ENCODE measurements around the gene PHETA2. TPM values are rescaled to one million over a fixed set of nuclear protein-coding genes. Genes with fewer than 3 reads are reported as not detected.

PHETA2 gene
- total RNA-seq, 1 donor from 2014 or later: 41.5 TPM

GRCh38 chr22:42060489-42060888, 13.6 kb upstream of the PHETA2 start:
- Histone ChIP-seq H3K4me1 (no peaks in the 10 kb centered on the region), H3K4me3 (no peak overlapping the region), H3K36me3 (peaks cover 39 to 60% of the 10 kb centered on the region in 2 donors), H3K9me3 (peaks cover 0 to 13% of the 10 kb centered on the region in 2 donors), H3K27me3 (no peaks in the 10 kb centered on the region), H3K27ac (no peak overlapping the region)
- no peak for TF ChIP-seq CTCF (IDR thresholded peaks at IDR 0.05)
- no peak for DNase-seq (ENCODE audit: low spot score in 2 of 2)
- intact Hi-C loops (cut with DNase I): no loop called here

DNA sequence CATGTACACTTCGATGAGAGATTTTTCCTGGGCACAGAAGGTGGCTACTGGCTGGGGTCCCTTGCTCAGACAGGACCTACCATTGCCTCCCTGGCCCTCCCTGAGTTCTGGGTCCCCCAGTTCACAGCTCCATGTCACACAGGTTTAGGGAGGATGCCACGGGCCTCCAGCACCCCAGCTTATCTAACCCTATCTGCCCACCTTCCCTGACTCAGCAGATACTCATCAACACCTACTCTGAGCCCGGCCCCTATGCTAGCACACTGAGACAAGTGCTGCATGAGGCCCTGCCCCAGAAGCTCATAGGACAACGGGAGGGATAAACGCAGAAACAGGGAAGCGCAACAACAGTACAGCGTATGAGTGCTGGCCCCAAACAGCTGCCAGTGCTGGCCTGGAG, 13.0 kb upstream of the PHETA2 start:
- intact Hi-C loops (cut with DNase I): no loop called here
- DNase-seq (ENCODE audit: low spot score in 2 of 2): no peak
- Histone ChIP-seq H3K4me3 (no peak overlapping the region), H3K4me1 (no peaks in the 10 kb centered on the region), H3K9me3 (peaks cover 0 to 13% of the 10 kb centered on the region in 2 donors), H3K27me3 (no peaks in the 10 kb centered on the region), H3K27ac (no peak overlapping the region), H3K36me3 (peaks cover 40 to 65% of the 10 kb centered on the region in 2 donors)
- TF ChIP-seq CTCF (IDR thresholded peaks at IDR 0.05): no peak

- Histone ChIP-seq H3K27me3 (no peaks in the 10 kb centered on the region), H3K4me3 (no peak overlapping the region), H3K36me3 (peaks cover 53 to 81% of the 10 kb centered on the region in 2 donors), H3K27ac (no peak overlapping the region), H3K9me3 (no peaks in the 10 kb centered on the region), H3K4me1 (no peaks in the 10 kb centered on the region)
- TF ChIP-seq CTCF (IDR thresholded peaks at IDR 0.05): no peak
- intact Hi-C loops (cut with DNase I): no loop called here
- no peak for DNase-seq (ENCODE audit: low spot score in 2 of 2)
These were observed 11.4 kb upstream of the PHETA2 start for GRCh38 chr22:42062506-42063170.

GRCh38 chr22:42064629-42065028, 9.4 kb upstream of the PHETA2 start:
- H3K4me1 ChIP-seq: peaks cover 0 to under 1% of the 10 kb centered on the region in 2 donors
- H3K36me3 ChIP-seq: peaks cover 48 to 70% of the 10 kb centered on the region in 2 donors
- no peak overlapping the region for H3K4me3 ChIP-seq
- no peaks in the 10 kb centered on the region for H3K9me3 ChIP-seq
- no peaks in the 10 kb centered on the region for H3K27me3 ChIP-seq
- intact Hi-C loops (cut with DNase I): no loop called here
- no peak for TF ChIP-seq CTCF (IDR thresholded peaks at IDR 0.05)
- H3K27ac ChIP-seq: no peak overlapping the region
- DNase-seq (ENCODE audit: low spot score in 2 of 2): no peak

- Histone ChIP-seq H3K4me1 (peaks cover 0 to 7% of the 10 kb centered on the region in 2 donors), H3K27ac (no peak overlapping the region), H3K27me3 (no peaks in the 10 kb centered on the region), H3K4me3 (no peak overlapping the region), H3K36me3 (peaks cover 38 to 61% of the 10 kb centered on the region in 2 donors), H3K9me3 (no peaks in the 10 kb centered on the region)
- no peak for DNase-seq (ENCODE audit: low spot score in 2 of 2)
- intact Hi-C loops (cut with DNase I): no loop called here
- TF ChIP-seq CTCF (IDR thresholded peaks at IDR 0.05): no peak
These were observed 8.5 kb upstream of the PHETA2 start for GRCh38 chr22:42065438-42066125.
